ENCODE measurements around the gene URB2.

URB2 gene

DNA sequence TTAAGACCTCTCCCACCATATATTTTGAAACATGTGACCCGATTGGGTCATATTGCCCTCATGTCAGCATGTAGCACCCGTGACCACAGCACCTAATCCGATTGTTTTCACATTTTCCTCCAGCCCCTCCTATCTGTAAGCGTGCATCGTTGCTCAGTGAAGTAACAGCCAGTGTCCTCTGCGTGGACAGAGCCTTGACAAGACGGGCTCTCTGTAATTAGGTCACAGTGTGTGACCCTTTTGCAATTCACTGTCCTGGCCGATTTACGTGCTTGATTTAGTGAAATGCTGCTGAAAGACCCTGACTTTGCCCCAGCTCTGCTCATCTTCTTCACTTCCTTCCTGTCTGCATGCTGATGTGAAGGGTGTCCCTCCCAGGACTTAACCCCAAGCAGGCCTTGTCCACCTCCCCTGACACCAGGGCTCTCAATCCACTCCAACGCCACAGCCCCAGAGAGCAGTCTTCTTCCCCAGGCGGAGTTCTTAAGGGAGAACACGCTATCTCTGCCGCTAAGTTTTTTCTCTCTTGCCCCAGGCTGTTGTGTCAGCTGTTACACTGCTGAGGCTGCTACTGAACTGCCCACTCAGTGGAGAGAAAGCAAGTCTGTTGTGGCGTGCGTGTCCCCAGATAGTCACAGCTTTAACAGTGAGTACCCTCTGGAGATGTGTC lies 19.4 kb downstream of the URB2 start:
- no peak for DNase-seq (ENCODE audit: low read depth)

- DNase-seq (ENCODE audit: low read depth) = no peak
Measured at GRCh38 chr1:229648406-229648805, 22.4 kb downstream of the URB2 start.

GRCh38 chr1:229650045-229650444 lies 24.0 kb downstream of the URB2 start:
- DNase-seq (ENCODE audit: low read depth) = no peak

DNA sequence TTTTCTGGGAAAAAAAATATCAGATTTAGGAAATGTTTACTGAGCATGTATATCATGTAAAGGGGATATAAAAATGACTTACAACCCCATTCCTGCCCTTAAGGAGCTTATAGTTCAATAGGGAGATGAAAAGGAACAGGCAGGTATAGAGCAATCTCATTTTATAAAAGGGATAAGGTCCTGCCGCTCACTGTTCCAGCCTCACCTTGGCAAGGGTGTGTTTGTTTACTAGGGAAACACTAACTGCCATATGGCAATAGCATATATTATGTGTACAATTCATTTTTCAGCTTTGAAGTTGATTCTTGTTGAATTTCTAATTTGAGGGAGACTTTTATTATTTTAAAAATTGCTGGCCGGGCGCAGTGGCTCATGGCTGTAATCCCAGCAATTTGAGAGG lies 25.5 kb downstream of the URB2 start:
- no peak for DNase-seq (ENCODE audit: low read depth)

DNA sequence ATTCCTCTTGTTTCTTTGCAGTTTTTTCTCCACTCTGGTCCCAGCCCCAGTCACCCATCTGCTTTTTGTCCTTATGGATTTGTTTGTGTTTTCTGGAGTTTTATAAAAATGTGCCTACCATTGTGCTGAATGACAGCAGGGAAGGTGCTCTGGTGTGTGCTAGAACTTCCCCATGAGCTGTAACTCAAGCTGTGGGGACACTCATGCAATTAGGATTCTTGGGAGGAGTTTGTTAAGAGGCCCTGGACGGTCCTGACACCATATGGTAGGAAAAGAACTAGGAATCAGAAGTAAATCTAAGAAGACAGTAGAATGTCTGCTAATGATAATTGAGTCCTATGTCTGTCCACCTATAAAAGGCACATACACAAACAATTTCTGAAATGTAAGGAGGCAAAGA lies 27.4 kb downstream of the URB2 start:
- no peak for DNase-seq (ENCODE audit: low read depth)

DNA sequence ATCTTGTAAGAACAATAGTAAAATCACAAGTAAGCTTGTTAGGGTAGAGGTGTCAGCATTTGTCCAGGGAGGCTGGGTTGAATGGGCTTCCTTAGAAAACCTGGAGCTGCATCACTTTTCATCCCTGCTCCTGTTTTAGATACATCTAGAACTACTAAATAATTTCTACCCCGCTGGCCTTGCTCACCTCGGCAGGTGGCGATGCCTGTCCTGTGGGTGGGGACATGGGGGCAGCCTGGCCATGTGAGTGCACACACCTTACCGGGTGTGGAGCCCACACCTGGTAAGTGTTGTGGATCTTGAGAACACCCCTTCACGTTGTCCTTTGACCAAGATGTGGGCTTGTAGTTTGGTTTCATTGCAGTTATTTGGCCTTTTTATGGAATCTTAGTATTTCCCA lies 29.7 kb downstream of the URB2 start:
- no peak for DNase-seq (ENCODE audit: low read depth)

- no peak for DNase-seq (ENCODE audit: low read depth)
Measured at GRCh38 chr1:229657993-229658755, 32.1 kb downstream of the URB2 start.

DNA sequence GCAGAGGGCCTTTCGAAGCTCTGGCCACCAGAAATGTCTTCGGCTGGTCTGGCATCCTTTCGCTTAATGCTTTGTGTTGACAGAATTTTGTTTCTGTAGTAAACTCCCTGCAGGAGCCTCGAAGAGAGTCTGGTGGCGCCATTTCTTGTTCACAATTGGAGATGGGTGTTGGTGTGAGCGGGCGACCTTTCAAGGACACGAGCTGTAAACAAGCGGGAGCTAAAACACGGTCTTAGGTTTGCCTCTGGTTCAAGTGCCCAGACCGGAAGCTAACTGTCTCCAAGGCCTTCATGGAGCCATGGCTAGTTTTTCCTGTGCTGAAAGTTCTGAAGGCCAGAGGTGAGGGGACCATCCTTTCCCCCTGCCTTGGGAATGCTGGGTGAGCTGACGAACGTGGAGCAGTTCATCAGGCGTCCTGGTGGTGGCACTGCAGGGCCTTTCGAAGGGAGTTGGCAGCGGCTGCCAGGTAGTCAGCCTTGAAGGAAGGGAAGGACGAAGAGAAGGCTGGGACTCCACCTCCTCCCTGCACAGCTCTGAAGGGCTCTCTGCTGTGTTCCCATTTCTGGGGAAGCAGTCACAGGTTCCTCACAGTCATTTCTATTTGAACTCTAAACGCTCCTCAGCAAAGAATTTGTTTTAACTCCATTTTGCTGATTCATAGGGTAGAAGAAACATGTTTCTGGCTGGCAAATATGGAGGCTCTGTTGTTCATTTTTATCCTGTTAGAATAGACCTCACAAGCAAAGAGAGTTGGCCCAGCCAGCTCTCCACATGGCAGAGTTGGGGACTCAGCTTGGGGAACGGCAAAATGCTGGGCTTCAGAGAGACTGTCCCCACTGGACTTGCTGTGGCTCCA lies 35.2 kb downstream of the URB2 start:
- DNase-seq (ENCODE audit: low read depth) = peak; percentile 68

DNA sequence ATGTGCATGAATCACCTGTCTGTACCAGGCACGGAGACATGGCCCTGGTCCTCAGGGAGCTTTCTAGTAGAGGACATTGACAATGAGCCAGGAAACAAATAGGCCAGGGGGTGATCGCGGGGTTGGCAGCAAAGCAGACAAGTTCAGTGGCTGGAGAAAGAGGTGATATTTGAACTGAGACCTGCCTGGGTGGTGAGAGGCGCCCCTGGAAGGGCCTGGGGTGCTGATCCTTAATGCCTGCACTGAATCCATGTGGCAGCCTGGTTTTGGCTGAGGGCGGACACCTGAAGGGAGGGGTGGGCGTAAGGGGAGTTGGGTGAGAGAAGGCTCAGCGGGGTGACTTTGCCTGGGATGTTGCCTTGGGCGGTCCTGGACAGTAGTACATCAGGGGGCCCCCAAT lies 35.9 kb downstream of the URB2 start:
- DNase-seq (ENCODE audit: low read depth) = no peak

DNA sequence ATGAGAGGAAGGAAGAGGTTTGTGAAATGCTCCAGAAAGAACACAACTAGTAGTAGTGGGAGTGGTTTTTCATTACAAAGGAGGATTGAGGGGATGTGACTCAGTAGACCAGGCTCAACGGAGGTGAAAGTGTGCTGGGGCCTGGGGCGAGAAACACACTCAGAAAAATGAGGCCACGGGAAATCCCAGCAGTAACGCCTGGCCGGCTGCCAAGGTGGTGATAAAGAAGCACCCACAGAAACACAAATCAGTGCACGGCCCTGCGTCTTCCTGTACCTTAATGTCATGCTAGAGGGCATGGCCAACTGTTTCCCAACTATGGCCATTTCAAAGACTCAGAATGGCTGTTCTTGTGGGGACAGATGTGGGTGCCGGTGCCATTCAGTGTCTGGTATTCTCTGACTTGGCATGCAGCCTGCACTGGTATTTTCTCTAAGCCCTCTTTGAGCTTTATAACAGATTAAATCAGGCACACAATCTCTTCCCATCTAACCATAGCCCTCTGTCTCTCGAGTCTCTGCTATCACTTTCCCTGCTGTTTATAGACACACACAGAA lies 38.2 kb downstream of the URB2 start:
- DNase-seq (ENCODE audit: low read depth) = peak; percentile 21

- no peak for DNase-seq (ENCODE audit: low read depth)
Measured at GRCh38 chr1:229665912-229666558, 40.0 kb downstream of the URB2 start.

DNA sequence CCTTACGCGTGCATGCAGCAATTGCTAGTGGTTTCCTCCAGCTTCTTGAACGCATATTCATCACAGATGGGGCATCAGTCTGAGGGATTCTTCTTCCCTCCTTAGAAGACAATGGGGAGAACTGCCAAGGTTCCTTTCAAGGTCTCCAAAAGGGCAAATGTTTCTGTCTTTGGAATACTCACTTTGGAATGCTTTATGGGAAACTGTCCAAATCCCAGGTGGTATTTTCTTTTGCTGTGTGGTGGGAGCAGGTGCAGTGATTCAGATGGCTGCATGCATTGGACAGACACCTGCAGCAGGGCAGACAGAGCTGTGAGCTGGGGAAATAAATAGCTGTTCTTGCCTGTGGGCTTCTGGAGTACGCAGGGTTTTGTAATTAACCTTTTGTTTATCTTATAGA lies 40.5 kb downstream of the URB2 start:
- DNase-seq (ENCODE audit: low read depth) = no peak

- no peak for DNase-seq (ENCODE audit: low read depth)
Measured at GRCh38 chr1:229669333-229669732, 43.3 kb downstream of the URB2 start.

GRCh38 chr1:229671310-229671709 lies 45.3 kb downstream of the URB2 start:
- no peak for DNase-seq (ENCODE audit: low read depth)

DNA sequence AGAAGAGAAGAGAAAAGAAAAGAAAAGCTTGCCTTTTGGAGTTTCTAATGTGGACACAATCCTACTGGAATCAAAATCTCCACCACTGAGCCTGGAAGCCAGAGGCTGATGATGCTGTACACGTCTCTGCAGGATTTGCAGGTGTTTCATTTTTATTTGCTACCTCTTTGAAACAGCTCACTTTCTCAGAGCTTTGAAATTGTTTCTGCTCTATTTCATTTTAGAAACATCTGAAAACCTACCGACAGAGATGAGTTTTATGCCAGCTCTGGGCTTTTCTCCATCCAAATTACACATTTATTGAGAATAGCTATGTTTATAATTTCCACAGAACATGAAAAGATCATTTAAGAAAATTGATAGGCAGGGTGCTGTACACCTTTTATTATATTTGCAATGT lies 46.2 kb downstream of the URB2 start:
- DNase-seq (ENCODE audit: low read depth) = no peak

- no peak for DNase-seq (ENCODE audit: low read depth)
Measured at GRCh38 chr1:229674042-229674441, 48.0 kb downstream of the URB2 start.

DNA sequence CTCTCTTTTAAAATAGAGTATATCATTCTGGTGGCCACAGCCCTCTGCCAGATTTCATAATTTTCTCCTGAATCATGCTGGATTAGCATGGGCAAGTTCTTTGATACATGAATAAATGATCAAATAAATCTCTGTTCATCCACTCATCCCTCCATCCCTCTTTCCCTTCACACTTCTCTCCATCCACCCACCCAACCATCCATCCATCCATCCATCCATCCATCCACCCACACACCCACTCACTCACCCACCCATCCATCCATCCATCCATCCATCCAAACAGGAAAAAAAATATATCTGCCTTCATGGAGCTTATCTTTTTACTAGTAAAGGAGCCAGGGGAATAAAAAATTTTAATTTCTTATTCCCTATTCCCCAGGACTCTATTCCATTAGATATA lies 49.3 kb downstream of the URB2 start:
- no peak for DNase-seq (ENCODE audit: low read depth)

DNA sequence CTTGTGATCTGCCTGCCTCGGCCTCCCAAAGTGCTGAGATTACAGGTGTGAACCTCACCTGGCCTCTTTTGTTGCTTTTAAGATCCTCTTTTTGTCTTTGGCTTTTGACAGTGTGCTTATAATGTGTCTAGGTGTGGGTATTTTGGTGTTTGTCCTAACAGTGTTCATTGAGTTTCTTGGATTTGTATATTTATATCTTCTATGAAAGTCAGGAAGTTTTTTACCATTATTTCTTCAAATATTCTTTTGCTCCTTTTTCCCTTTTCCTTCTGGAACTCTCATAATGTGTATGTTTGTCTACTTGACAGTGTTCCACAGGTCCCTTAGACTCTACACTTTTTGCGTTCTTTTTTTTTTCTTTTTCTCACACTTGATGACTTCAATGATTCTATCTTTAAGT lies 59.1 kb downstream of the URB2 start:
- no peak for DNase-seq (ENCODE audit: low read depth)

DNA sequence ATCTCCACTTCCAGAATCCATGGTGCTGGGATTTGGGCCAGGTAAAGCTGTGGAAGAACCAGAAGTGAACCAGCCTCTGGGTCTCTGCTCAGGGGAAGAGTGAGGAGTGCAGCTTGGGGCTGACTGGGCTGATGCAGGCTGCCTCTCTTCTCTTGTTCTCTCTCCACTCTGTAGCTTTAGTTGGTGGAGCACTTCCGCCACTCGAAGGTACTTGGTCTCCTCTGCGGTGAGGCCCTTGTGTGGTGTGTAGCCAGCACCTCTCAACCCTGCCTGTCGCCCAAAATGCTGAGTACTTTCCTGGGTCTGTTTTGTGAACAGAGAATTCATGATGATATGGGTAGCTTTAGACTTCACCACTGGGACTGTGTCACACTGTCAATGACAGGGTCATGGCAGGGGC lies 63.2 kb downstream of the URB2 start:
- no peak for DNase-seq (ENCODE audit: low read depth)

- no peak for DNase-seq (ENCODE audit: low read depth)
Measured at GRCh38 chr1:229689904-229690303, 63.9 kb downstream of the URB2 start.

DNA sequence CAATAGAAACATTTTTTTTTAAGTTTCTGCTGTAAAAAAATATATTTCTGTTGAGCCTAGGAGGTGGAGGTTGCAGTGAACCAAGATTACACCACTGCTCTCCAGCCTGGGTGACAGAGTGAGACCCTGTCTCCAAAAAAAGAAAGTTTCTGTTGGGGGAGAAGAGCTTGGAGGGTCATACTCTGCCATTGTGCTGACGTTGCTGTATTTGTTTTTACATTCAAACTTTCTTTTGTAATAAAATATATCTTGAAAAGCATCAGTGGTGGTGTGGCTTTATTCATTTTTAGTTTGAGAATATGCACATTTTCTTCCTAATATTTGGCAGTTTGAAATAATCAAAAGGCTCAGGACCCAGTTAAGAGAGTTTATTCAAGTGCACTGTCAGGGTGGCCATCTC lies 64.6 kb downstream of the URB2 start:
- no peak for DNase-seq (ENCODE audit: low read depth)

GRCh38 chr1:229691362-229691761 lies 65.3 kb downstream of the URB2 start:
- no peak for DNase-seq (ENCODE audit: low read depth)

Data from EH (cell line).